Measurements from ENCODE around the gene PFDN2. TPM values are rescaled to one million over a fixed set of nuclear protein-coding genes. Genes with fewer than 3 reads are reported as not detected.
A peak's percentile ranks its signal among the peaks of the same experiment; 100 is the strongest.

The PFDN2 gene
- total RNA-seq, 1 donor from 2014 or later: 74.1 TPM

DNA sequence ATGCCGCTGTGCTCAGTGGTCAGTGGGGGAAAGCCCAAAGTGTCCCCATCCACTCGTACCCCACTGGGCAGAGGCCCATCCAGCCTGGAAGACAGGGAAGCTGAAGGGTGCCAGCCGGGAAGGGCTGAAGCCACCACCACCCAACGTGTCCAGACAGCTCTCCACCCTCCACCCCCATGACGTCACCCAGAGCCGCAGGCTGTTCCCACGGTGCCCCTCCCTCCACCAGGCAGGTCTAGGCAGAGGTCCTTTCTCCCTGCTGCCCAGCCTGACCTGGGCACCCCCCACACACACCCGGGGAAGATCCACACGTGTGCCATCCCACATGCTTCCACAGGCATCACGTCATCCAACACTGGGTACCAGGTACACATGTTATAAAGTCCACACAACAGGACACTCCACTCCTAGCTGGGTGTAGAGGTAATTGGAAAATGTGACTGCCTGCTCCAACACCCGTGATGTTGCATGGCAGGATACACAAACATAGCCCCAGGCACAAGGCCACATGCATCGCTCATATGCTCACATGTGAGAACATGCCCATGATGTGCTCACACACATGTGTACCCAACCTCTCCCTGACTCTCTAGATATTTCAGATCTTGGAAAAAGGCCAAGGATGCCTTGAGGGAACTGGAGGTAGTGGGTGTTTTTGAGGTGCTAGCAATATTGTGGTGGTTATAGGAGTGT is 43.0 kb downstream of the PFDN2 start:
- Histone ChIP-seq H3K9ac (no peak overlapping the region), H3F3A (ENCODE audit: low read depth) (no peaks in the 10 kb centered on the region), H3K4me3 (no peak overlapping the region), H3K9me3 (ENCODE audit: low read depth) (no peaks in the 10 kb centered on the region), H4K20me1 (ENCODE audit: low read depth) (no peaks in the 10 kb centered on the region), H2AFZ (replicated peaks) (no peak overlapping the region), H3K36me3 (no peaks in the 10 kb centered on the region), H3K79me2 (ENCODE audit: low read depth) (no peaks in the 10 kb centered on the region), H3K4me1 (no peaks in the 10 kb centered on the region), H3K27me3 (no peaks in the 10 kb centered on the region), H3K4me2 (no peak overlapping the region), H3K27ac (no peak overlapping the region)
- peaks cover 3% of the 10 kb centered on the region for H3K9me3 Mint-ChIP-seq
- no peaks in the 10 kb centered on the region for H3K36me3 Mint-ChIP-seq
- peak overlapping the region; percentile 43 for H3K27ac Mint-ChIP-seq
- no peak overlapping the region for H3K4me3 Mint-ChIP-seq
- DNase-seq (ENCODE audit: low spot score): no peak
- peaks cover 5% of the 10 kb centered on the region for H3K27me3 Mint-ChIP-seq (ENCODE audit: insufficient read depth, low read depth)
- TF ChIP-seq CTCF (IDR thresholded peaks at IDR 0.05) (no peak), EZH2phosphoT487 (IDR thresholded peaks at IDR 0.05) (no peak), EZH2 (IDR thresholded peaks at IDR 0.05) (no peak)
- H3K4me1 Mint-ChIP-seq: peaks cover 15% of the 10 kb centered on the region

DNA sequence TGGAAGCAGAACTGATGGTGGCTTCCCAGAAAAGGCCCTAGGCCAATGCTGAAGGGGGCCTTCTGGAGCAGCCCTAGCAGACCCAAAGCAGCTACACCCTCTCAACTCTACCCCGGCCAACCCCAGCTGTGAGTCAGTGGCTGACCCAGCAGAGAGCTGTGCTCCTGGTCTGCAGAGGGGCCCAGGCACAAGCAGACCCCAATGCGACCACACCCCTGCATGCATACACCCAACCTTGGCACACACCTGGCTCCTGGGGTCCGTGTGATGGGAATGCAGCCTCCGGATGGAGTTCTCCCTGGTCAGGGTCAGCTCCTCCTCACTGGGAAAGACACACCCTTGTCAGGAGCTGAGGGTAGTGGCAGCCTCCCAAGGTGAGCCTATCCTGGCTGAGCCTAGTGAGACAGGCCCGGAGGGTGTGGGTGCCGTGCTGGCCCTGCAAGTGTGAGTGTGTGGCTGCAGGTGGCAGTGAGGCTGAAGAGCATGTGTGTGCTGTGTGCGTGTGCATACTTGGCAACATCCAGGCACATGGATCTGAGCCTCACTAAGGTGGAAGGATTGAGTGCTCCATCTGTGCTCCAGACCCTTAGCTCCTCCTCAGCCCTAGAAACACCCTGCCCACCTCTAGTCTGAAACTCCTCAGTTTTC is 44.2 kb downstream of the PFDN2 start:
- Histone ChIP-seq H3K4me1 (no peaks in the 10 kb centered on the region), H3F3A (ENCODE audit: low read depth) (no peaks in the 10 kb centered on the region), H3K27ac (no peak overlapping the region), H3K4me3 (no peak overlapping the region), H4K20me1 (ENCODE audit: low read depth) (no peaks in the 10 kb centered on the region), H3K9me3 (ENCODE audit: low read depth) (no peaks in the 10 kb centered on the region), H3K27me3 (no peaks in the 10 kb centered on the region), H3K36me3 (no peaks in the 10 kb centered on the region), H2AFZ (replicated peaks) (no peak overlapping the region), H3K9ac (no peak overlapping the region), H3K4me2 (no peak overlapping the region), H3K79me2 (ENCODE audit: low read depth) (no peaks in the 10 kb centered on the region)
- Mint-ChIP-seq H3K27ac (peak overlapping the region; percentile 23), H3K9me3 (no peaks in the 10 kb centered on the region), H3K36me3 (no peaks in the 10 kb centered on the region), H3K27me3 (ENCODE audit: insufficient read depth, low read depth) (peaks cover 2% of the 10 kb centered on the region), H3K4me1 (peaks cover 15% of the 10 kb centered on the region), H3K4me3 (peak overlapping the region; percentile 36)
- no peak for DNase-seq (ENCODE audit: low spot score)
- no peak for TF ChIP-seq CTCF (IDR thresholded peaks at IDR 0.05)
- no peak for TF ChIP-seq EZH2phosphoT487 (IDR thresholded peaks at IDR 0.05)
- TF ChIP-seq EZH2 (IDR thresholded peaks at IDR 0.05): no peak

DNA sequence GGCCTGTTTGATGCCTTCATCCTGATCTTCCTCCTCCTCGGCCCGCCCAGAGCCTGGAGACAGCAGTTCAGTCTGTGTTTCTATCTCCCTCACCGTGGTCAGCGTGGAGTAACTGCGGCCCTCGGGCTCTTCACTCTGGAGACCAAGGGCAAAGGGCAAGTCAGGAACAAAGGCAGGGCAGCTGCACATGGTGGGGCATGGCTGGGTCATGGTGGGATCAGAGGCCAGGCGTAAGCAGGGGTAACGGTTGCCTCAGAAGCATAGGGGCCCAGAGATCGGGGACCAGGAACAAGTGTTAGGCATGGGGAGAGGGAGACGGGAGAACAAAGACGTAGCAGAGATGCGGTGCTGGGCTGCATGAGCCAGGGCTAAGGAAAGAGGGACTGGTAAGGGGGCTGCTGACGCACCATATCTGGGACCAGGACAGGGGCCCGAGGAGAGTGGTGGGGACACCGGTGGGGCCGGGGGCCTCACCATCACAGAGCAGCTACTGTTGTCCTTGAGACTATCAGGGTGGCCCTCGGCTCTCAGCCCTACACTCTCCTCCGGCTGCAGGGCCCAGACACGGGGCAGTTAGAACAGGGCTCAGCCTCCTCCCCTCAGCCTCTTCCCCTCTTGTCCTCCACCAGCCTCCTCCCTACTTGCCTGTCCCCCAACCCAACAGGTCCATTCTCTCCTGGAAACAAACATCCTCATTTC is 44.9 kb downstream of the PFDN2 start:
- no peak for TF ChIP-seq EZH2 (IDR thresholded peaks at IDR 0.05)
- Histone ChIP-seq H3K4me1 (no peaks in the 10 kb centered on the region), H3K36me3 (no peaks in the 10 kb centered on the region), H3K9me3 (ENCODE audit: low read depth) (no peaks in the 10 kb centered on the region), H3K4me2 (no peak overlapping the region), H2AFZ (replicated peaks) (no peak overlapping the region), H3K79me2 (ENCODE audit: low read depth) (no peaks in the 10 kb centered on the region), H3K4me3 (no peak overlapping the region), H3K9ac (no peak overlapping the region), H3K27ac (no peak overlapping the region), H3K27me3 (no peaks in the 10 kb centered on the region), H4K20me1 (ENCODE audit: low read depth) (no peaks in the 10 kb centered on the region), H3F3A (ENCODE audit: low read depth) (no peaks in the 10 kb centered on the region)
- H3K27ac Mint-ChIP-seq: peak overlapping the region; percentile 97
- H3K27me3 Mint-ChIP-seq (ENCODE audit: insufficient read depth, low read depth): peaks cover 2% of the 10 kb centered on the region
- H3K36me3 Mint-ChIP-seq: no peaks in the 10 kb centered on the region
- DNase-seq (ENCODE audit: low spot score): no peak
- peaks cover 15% of the 10 kb centered on the region for H3K4me1 Mint-ChIP-seq
- H3K9me3 Mint-ChIP-seq: no peaks in the 10 kb centered on the region
- peak overlapping the region; percentile 36 for H3K4me3 Mint-ChIP-seq
